Adrenal gland (tissue), 5 donors: ENCODE measurements around the gene ZEB1.
"Not testable (repeated sequence)": the region's sequence is repeated elsewhere in the genome, so short reads cannot be mapped to it uniquely, and the experiment has no call there.

ENCODE experiments used
- CTCF ChIP-seq, 6 experiments: fragments of 450-650 bp in 4 of 6; fragments of 200-600 bp in 2 of 6; sonication (generic) in 1 of 6; IDR thresholded peaks; 1 replicate in 5 of 6; 2 replicates in 1 of 6; pipeline versions ENCODE4 v1.5.1 to v1.8.0; 2016 to 2021; ENCODE audit warnings: antibody characterized with exemption in 6 of 6, mild to moderate bottlenecking in 2 of 6, moderate library complexity in 1 of 6
- POLR2A ChIP-seq, 2 donors: fragments of 450-650 bp; IDR thresholded peaks; one replicate each; pipeline ENCODE4 v1.6.1; 2017; ENCODE audit warnings: antibody characterized with exemption in 2 of 2, mild to moderate bottlenecking in 2 of 2, moderate library complexity in 1 of 2
- donor health status: DM: no; HTN: no; CAD: no.

GRCh38 chr10:31427334-31427733, 108.3 kb downstream of the ZEB1 start:
- TF ChIP-seq CTCF, POLR2A (IDR thresholded peaks at IDR 0.05): not testable (repeated sequence)
